HG02970 (cell line): ENCODE measurements around the gene NAIF1.

Source experiments
- ATAC-seq: cut with Tn5 transposase; IDR thresholded peaks from one replicate; pipeline ENCODE4 v1.9.1; 2021; ENCODE audit warnings: mild to moderate bottlenecking, moderate library complexity, moderate number of reproducible peaks; ENCODE audit not compliant: unreplicated experiment, low FRiP score

Gene NAIF1

DNA sequence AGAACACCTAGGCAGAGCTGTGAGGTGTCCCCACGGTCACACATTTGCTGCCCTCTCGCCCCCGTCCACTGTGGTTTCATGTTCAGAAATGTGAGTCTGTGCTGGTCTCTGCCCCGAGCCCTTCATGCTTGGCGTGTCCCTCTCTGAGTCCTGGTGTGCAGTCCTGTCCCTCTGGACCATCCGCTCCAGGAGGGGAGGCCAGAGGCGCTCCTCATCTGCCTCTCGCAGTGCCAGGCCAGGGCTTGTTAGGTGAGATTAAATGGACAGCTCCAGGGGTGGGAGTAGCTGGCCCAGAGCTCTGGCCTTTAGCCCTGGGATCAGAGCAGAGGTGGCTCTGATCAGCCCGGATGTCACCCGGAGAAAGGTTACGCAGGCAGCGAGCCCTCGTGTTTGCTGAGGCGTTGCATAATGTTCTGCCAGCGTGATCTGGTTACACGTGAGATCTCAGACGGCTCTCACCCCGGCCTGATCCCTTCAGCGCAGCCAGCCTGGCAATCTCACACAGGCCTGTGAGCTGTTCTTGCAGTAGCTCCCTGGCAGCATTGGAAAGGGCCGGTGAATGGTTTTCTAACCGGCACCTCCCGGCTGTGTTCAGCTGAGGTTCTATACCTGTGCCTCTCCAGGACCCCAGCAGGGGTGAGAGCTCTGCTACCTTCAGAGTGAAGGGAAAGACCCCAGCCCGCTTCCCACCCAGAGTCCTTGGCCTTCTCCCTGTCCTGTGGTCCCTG, 35.9 kb upstream of the NAIF1 start:
- ATAC-seq, result no peak

DNA sequence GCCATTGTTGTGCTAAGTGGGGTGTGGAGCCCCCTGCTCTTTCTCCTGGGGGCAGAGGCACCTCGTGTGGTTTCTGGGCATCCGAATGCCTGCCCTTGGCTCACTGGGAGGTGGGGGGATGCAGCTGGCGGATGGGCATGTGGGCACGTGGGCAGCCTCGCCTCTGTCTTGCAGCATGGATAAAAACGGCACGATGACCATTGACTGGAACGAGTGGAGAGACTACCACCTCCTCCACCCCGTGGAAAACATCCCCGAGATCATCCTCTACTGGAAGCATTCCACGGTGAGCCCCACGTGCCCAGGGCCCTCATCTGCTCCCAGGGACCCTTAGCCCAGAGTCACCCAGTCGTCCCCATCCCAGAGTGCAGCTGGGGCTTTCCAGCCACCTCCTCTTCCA, 35.1 kb upstream of the NAIF1 start:
- ATAC-seq, result no peak

GRCh38 chr9:128101690-128102089, 34.6 kb upstream of the NAIF1 start:
- no peak for ATAC-seq

DNA sequence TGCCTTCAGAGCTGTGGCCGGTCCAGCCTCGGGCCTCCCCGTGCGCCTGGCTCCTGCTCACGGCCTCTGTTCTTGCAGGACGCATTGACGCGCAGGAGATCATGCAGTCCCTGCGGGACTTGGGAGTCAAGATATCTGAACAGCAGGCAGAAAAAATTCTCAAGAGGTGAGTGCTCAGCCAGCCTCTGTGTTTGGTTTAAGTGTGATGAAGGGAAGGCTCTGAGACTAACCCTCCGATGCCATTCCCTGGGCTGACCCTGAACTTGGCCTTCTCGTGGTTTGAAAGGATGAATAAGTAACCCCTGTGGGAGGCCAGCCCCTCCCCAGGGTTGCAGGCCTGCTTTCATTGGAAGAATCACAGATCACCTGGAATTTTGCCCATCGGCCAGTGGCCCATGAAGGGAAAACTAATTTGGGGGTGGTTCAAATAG, 34.1 kb upstream of the NAIF1 start:
- ATAC-seq, result no peak

GRCh38 chr9:128100581-128100980, 33.5 kb upstream of the NAIF1 start:
- no peak for ATAC-seq

DNA sequence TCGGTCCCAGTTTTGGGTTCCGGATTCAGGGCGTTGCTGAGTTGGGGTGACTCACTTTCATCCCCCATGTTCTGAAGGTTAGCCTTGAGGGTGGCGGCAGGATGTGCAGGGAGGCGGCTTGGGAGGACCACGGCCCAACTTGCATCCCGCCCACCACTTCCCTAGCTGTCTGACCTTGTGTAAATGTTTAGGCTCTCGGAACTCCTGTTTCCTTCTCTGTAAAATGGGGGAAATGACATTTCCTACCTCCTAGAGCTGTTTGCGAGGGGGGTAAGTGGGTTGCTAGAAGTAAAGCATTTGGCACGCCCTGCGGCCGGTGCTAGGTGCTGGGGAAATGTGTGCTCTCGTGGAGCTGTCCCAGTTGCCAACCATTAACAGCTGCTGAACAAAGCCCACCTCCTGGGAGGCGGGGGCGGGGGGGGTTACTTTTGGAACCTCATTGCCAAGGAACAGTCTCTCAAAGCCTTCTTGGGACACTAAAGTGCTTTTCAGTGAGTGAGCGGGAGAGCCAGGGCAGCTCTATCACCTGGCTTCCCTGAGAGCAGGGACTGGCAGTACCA, 32.9 kb upstream of the NAIF1 start:
- ATAC-seq, result no peak

DNA sequence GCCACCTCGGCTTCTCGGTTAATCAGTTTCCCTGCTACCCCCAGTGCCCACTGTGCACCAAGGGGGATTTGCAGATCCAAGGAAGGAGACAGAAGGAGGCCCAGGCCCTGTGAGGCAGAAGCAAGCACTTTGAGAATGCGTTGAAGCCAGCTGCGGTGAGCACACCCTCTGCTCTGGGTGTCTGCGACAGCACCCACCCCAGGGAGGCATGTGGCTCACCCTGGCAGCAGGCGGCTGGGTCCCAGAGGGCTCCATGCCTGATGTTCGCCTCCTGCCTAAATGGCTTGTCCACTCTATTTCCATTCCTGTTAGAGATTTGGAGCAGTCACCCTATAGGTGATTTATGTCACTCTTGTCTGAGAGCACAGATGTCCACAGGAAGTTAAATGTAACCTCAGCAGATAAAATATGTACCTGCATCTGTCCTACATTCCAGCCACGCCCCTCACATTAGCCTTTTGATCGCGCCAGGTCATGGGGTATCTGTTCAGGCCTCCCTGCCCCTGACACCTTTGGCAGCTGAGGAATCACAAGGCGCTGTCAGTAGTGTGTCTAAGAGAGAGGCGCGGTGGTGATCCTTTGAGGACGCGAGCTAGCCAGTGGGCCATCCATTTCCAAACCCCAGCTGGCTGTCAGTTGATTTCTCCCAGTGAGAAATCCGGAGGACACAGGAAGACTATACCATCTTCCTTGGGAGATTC, 32.3 kb upstream of the NAIF1 start:
- ATAC-seq, result no peak

DNA sequence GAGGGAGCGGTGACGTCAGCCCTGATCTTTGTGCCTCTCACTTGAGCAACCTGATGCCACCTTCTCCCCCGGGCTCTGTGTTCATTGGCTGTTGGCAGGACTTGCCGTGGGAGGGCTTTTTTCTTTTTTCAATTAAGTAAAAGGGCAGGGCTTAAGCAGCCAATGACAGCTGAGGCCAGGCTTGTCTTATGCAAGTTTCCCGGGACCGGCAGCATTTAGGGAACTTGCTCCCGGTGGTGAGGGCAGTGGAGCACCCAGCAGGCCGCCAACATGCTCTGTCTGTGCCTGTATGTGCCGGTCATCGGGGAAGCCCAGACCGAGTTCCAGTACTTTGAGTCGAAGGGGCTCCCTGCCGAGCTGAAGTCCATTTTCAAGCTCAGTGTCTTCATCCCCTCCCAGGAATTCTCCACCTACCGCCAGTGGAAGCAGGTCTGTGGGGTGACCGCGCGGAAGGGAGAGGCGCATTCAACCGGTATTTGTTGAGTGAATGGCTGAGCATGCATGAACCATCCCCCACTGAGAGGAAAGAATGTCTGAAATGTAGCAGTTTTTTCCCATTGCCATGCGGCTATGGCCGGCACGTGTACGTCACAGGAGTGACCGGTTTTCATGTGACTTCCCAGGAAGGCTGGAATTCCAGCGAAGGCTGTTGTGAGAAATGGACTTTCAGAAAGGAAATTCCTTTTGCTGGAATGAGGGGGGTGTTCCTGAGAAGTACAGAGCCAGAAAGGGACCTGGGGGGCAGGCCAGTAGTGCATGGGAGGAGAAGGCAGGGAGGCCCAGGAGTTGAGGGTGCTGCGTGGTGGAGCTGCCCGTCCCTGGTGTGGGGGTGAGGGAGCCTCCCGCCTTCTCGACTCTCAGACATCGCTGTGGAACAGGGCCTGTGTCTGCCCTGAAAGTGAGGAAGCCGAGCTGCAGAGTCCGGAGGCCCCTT, 31.4 kb upstream of the NAIF1 start:
- no peak for ATAC-seq

DNA sequence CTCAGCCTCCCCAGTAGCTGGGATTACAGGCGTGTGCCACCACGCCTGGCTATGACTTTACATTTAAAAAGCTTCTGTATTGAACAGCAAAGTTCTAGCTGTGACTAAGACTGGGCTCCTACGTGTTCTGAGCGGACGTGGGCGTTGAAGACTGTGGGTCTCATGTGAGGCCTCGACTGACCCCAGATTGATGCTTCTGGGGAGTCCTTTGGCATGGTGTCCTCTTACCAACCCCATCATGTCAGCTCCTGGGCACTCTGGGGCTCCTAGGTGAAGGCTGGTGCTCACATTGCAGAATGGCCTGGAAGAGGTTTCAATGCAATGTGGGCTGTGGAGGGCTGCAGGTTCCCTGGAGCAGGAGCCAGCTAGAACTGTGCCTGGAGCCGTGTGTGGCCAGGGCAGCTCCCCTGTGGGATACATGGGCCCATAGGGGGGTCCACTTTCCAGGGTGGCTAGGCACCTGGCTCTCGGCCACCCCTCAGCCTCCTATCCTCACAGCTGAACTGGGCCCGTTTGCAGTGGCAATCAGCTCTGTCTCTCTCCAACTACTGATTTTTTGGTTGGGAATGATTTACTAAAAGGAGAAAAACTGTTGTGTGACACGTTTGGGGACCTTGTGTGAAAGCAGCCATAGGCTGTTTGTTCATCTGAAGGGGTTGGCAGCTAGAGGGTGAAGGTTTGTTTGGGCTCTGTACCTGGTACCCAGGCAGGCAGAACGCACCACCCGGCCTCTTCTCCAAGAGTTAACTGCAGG, 30.6 kb upstream of the NAIF1 start:
- no peak for ATAC-seq

- ATAC-seq, result no peak
Measured at GRCh38 chr9:128096616-128097536, 29.8 kb upstream of the NAIF1 start.

- ATAC-seq, result no peak
Measured at GRCh38 chr9:128094950-128095544, 27.9 kb upstream of the NAIF1 start.

GRCh38 chr9:128094166-128094949, 27.2 kb upstream of the NAIF1 start:
- ATAC-seq, result peak; percentile 64

GRCh38 chr9:128093011-128093410, 25.9 kb upstream of the NAIF1 start:
- ATAC-seq, result no peak

DNA sequence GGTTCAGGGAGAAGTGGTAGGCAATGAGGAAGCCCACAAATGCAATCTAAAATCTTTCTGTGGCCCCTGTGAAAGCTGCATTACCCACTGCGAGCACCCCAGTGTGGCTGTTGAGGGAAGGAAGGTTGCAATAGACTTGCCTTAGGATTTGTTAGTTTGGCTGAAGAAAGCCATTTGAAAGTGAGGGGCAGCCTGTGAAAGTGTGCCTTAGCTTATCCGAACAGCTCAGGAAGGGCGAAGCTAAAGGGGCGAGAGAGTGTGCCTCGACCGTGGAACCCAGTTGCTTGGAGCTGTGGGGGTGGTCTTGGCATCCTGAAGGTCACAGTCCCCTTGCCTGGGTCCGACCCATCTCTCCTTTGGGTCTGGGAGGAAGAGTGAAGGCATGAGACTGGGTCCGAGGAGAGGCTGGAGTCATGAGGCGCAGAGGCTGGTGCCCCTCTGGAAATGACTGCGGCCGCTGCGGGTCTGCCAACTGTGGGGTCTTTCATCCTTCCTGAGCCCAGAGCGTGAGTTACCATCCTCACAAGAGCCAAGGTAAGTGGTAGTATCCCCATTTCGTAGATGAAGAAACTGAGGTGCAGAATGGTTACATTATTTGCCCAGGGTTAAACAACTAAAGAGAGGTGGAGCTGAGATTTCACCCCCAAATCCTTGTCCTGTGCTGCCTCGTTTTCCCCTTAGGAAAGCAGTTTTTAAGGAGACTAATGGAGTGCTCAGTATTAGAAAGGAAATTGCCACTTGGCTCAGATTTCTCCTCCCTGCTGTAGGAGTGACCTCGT, 25.3 kb upstream of the NAIF1 start:
- no peak for ATAC-seq

DNA sequence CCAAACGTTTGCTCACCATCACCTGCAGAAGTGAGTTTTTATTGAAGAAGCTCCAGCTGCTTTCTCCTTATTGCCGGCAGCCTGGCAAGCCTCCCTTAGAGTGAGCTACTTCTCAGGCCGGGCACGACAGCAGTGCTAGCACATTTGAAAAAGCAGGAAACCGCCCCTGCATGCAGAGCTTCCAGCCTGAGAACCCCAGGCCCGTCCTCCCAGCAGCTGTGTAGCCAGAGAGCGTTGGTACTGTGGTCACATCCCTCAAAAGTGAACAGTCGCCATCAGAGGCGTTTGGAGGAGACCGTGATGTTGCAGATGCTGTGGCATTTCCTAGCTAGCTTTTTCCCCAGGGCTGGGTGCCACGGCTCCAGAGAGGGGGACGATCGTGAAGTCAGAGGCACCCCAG, 24.5 kb upstream of the NAIF1 start:
- ATAC-seq, result no peak

- ATAC-seq, result no peak
Measured at GRCh38 chr9:128091144-128091543, 24.0 kb upstream of the NAIF1 start.

- ATAC-seq, result no peak
Measured at GRCh38 chr9:128089299-128089698, 22.2 kb upstream of the NAIF1 start.
